SK-N-SH (cell line): ENCODE results near the gene GUCY2D. TPM values are rescaled to one million over a fixed set of nuclear protein-coding genes. Genes with fewer than 3 reads are reported as not detected.

Experiments used
- CTCF ChIA-PET: fragments of 300-600, 350-600 bp; formaldehyde crosslinking; extraction: SDS; loops from one replicate; lab custom pipeline; 2021; lab: Yijun Ruan, JAX
- POLR2A ChIA-PET: fragments of 350-600 bp; sonication (Branson Sonifier 250); formaldehyde crosslinking; extraction: SDS; loops from one replicate; lab custom pipeline; 2020; ENCODE audit warnings: antibody characterized with exemption, inconsistent platforms; lab: Yijun Ruan, JAX
- DNase-seq: peaks from one replicate; pipeline ENCODE4 v3.0.0; 2012
- H2AFZ ChIP-seq: fragments of 200-600 bp; sonication (generic); 2 replicates; pipeline ENCODE4 v1.8.1; 2016; ENCODE audit warnings: antibody characterized with exemption, mild to moderate bottlenecking, low read depth
- H3F3A ChIP-seq: fragments of 200-600 bp; sonication (generic); replicated peaks from 2 replicates; pipeline ENCODE3; 2016; ENCODE audit warnings: antibody characterized with exemption, mild to moderate bottlenecking; ENCODE audit not compliant: insufficient read depth
- H3K27ac ChIP-seq, 2 experiments: fragments of 200-500 bp in 1 of 2; fragments of 200-600 bp in 1 of 2; sonication (Bioruptor generic) in 1 of 2; sonication (generic), shearing (Covaris generic) in 1 of 2; 2 replicates each; pipeline versions ENCODE4 v1.5.1 to v1.6.1; 2014 to 2016; ENCODE audit warnings: low read depth in 2 of 2, inconsistent platforms in 1 of 2, low read length in 1 of 2, mild to moderate bottlenecking in 1 of 2, mixed read lengths in 1 of 2
- H3K27me3 ChIP-seq: fragments of 200-600 bp; sonication (generic), shearing (Covaris generic); 2 replicates; pipeline ENCODE4 v1.6.1; 2016; ENCODE audit warnings: mixed run types; ENCODE audit not compliant: insufficient read depth
- H3K36me3 ChIP-seq, 2 experiments: fragments of 200-500 bp in 1 of 2; fragments of 200-600 bp in 1 of 2; sonication (Bioruptor generic) in 1 of 2; sonication (generic) in 1 of 2; replicated peaks in 1 of 2; 2 replicates each; pipeline versions ENCODE3 to v1.5.1; 2014 to 2016; ENCODE audit warnings: low read length in 1 of 2, mild to moderate bottlenecking in 1 of 2; ENCODE audit not compliant: insufficient read depth in 2 of 2, control insufficient read depth in 1 of 2
- H3K4me1 ChIP-seq, 2 experiments: fragments of 200-500 bp in 1 of 2; fragments of 200-600 bp in 1 of 2; sonication (Bioruptor generic) in 1 of 2; sonication (generic), shearing (Covaris generic) in 1 of 2; 2 replicates each; pipeline versions ENCODE4 v1.5.1 to v1.6.1; 2014 to 2016; ENCODE audit warnings: low read depth in 1 of 2, low read length in 1 of 2, mixed run types in 1 of 2; ENCODE audit not compliant: insufficient read depth in 2 of 2, control insufficient read depth in 1 of 2
- H3K4me2 ChIP-seq: fragments of 200-600 bp; sonication (generic), shearing (Covaris generic); 2 replicates; pipeline ENCODE4 v1.6.1; 2017; ENCODE audit warnings: mixed run types
- H3K4me3 ChIP-seq, 2 experiments: fragments of 200-500 bp in 1 of 2; fragments of 200-600 bp in 1 of 2; sonication (Bioruptor generic) in 1 of 2; sonication (generic), shearing (Covaris generic) in 1 of 2; 2 replicates each; pipeline versions ENCODE4 v1.5.1 to v1.8.1; 2014 to 2016; ENCODE audit warnings: low read depth in 2 of 2, inconsistent platforms in 1 of 2, low read length in 1 of 2, mild to moderate bottlenecking in 1 of 2, mixed read lengths in 1 of 2, moderate library complexity in 1 of 2
- H3K79me2 ChIP-seq: fragments of 200-600 bp; sonication (generic); 2 replicates; pipeline ENCODE4 v1.8.1; 2017; ENCODE audit warnings: mild to moderate bottlenecking; ENCODE audit not compliant: insufficient read depth
- H3K9ac ChIP-seq: fragments of 200-600 bp; sonication (generic); 2 replicates; pipeline ENCODE4 v1.6.1; 2017; ENCODE audit warnings: mixed run types
- H3K9me2 ChIP-seq: fragments of 200-600 bp; sonication (generic); 2 replicates; pipeline ENCODE4 v1.6.1; 2017; ENCODE audit warnings: mixed run types
- H3K9me3 ChIP-seq: fragments of 200-600 bp; sonication (generic); 2 replicates; pipeline ENCODE4 v1.6.1; 2017; ENCODE audit warnings: mixed run types, mild to moderate bottlenecking, moderate library complexity
- H4K20me1 ChIP-seq: fragments of 200-600 bp; sonication (generic); 2 replicates; pipeline ENCODE4 v1.6.1; 2017; ENCODE audit warnings: mild to moderate bottlenecking, mixed run types; ENCODE audit not compliant: insufficient read depth
- EZH2phosphoT487 ChIP-seq: fragments of 200-600 bp; sonication (generic); IDR thresholded peaks from 2 replicates; pipeline ENCODE4 v1.6.1; 2017; ENCODE audit warnings: low read depth, mixed run types, mild to moderate bottlenecking, antibody characterized with exemption, moderate library complexity, borderline replicate concordance
- FOSL2 ChIP-seq: IDR thresholded peaks from 2 replicates; pipeline ENCODE4 v1.4.0; 2012; ENCODE audit warnings: low read depth, mild to moderate bottlenecking, moderate library complexity, borderline replicate concordance
- MEF2A ChIP-seq: IDR thresholded peaks from 2 replicates; pipeline ENCODE4 v1.4.0; 2012; ENCODE audit warnings: low read depth, borderline replicate concordance
- NFIC ChIP-seq: IDR thresholded peaks from 2 replicates; pipeline ENCODE4 v1.4.0; 2012; ENCODE audit warnings: borderline replicate concordance
- NRF1 ChIP-seq: IDR thresholded peaks from 2 replicates; pipeline ENCODE4 v1.6.1; 2012; ENCODE audit warnings: low read depth, mild to moderate bottlenecking, low read length
- POLR2AphosphoS5 ChIP-seq: IDR thresholded peaks from 2 replicates; pipeline ENCODE4 v1.6.1; 2012; ENCODE audit warnings: low read depth, low read length
- RAD21 ChIP-seq: IDR thresholded peaks from 2 replicates; pipeline ENCODE4 v1.6.1; 2012; ENCODE audit warnings: mild to moderate bottlenecking, low read length
- RXRA ChIP-seq: IDR thresholded peaks from 2 replicates; pipeline ENCODE4 v1.4.0; 2012; ENCODE audit warnings: low read depth, mild to moderate bottlenecking, borderline replicate concordance
- TCF12 ChIP-seq: IDR thresholded peaks from 2 replicates; pipeline ENCODE4 v1.4.0; 2012
- YY1 ChIP-seq: IDR thresholded peaks from 2 replicates; pipeline ENCODE4 v1.4.0; 2012; ENCODE audit warnings: low read depth, mild to moderate bottlenecking
- WGBS: methylation state at CpG from one replicate; pipeline ENCODE4 v1.1.6; 2017; ENCODE audit warnings: low lambda C conversion rate; 5-methylcytosine and 5-hydroxymethylcytosine counted together
- polyA plus RNA-seq, 3 experiments: library from polyadenylated mRNA; depleted of rRNA; stranded (reverse); fragments of >200 nt; gene quantifications; 2 replicates each; pipeline ENCODE4 v1.2.3, GENCODE V29; 2012
- TF ChIP-seq, protein P1 (sequence below): IDR thresholded peaks from 2 replicates; pipeline ENCODE4; 2012
- TF ChIP-seq, protein P2 (sequence below): IDR thresholded peaks from 2 replicates; pipeline ENCODE4 v1.4.0; 2012; ENCODE audit warnings: low read depth
- TF ChIP-seq, protein P3 (sequence below): IDR thresholded peaks from 2 replicates; pipeline ENCODE4 v1.4.0; 2012; ENCODE audit warnings: low read depth, borderline replicate concordance

Gene GUCY2D
- polyA plus RNA-seq, 1 of the 3 experiments (the other 2 are of a cell fraction): not detected

DNA sequence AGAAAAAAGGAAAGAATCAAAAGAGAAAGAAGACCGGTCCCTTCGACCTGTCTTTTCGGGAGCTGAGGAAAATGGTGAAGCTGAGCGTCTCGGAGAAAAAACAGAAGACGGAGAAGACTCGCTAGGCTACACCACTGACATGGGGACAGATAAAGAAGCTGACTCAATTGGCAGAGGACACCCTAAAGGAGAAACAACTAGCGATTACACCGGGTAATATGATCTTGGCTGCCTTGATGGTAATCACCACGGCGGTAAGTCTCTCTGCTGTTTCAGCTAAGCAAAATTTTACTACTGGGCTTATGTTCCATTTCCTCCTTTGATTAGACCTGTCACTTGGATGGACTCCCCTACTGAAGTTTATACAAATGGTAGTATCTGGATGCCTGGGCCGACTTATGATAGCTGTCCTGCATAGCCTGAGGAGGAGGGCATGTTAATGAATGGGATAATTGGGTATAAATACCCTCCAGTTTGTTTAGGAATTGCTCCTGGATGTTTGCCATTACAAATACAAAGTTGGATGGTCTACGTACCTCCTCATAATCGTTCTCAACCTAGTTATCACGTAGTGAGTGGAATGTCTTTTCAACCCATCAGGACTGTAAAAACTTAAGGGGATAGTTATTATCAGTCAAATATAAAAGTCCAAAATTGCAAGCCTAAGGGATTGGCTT lies 60.5 kb downstream of the GUCY2D start:
- no peaks in the 10 kb centered on the region for H3K36me3 ChIP-seq
- no peak for DNase-seq
- H4K20me1 ChIP-seq: no peaks in the 10 kb centered on the region
- H3K4me2 ChIP-seq: peak overlapping the region; percentile 64
- TF ChIP-seq, protein P1, sequence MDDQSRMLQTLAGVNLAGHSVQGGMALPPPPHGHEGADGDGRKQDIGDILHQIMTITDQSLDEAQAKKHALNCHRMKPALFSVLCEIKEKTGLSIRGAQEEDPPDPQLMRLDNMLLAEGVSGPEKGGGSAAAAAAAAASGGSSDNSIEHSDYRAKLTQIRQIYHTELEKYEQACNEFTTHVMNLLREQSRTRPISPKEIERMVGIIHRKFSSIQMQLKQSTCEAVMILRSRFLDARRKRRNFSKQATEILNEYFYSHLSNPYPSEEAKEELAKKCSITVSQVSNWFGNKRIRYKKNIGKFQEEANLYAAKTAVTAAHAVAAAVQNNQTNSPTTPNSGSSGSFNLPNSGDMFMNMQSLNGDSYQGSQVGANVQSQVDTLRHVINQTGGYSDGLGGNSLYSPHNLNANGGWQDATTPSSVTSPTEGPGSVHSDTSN: no peak
- TF ChIP-seq NFIC (no peak), EZH2phosphoT487 (no peak), POLR2AphosphoS5 (no peak), MEF2A (no peak), RXRA (no peak), FOSL2 (no peak), RAD21 (no peak), NRF1 (no peak), TCF12 (no peak), YY1 (no peak)
- TF ChIP-seq, protein P2, sequence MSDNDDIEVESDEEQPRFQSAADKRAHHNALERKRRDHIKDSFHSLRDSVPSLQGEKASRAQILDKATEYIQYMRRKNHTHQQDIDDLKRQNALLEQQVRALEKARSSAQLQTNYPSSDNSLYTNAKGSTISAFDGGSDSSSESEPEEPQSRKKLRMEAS: no peak
- TF ChIP-seq, protein P3, sequence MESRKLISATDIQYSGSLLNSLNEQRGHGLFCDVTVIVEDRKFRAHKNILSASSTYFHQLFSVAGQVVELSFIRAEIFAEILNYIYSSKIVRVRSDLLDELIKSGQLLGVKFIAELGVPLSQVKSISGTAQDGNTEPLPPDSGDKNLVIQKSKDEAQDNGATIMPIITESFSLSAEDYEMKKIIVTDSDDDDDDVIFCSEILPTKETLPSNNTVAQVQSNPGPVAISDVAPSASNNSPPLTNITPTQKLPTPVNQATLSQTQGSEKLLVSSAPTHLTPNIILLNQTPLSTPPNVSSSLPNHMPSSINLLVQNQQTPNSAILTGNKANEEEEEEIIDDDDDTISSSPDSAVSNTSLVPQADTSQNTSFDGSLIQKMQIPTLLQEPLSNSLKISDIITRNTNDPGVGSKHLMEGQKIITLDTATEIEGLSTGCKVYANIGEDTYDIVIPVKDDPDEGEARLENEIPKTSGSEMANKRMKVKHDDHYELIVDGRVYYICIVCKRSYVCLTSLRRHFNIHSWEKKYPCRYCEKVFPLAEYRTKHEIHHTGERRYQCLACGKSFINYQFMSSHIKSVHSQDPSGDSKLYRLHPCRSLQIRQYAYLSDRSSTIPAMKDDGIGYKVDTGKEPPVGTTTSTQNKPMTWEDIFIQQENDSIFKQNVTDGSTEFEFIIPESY: no peak
- TF ChIP-seq, all 33 proteins: peak for 0
- Histone ChIP-seq H3K27ac (no peak overlapping the region), H2AFZ (no peak overlapping the region), H3K4me1 (peaks cover 4 to 6% of the 10 kb centered on the region in 2 experiments; a peak in 2 of 4 replicates), H3K79me2 (no peaks in the 10 kb centered on the region), H3F3A (no peaks in the 10 kb centered on the region), H3K9me3 (no peaks in the 10 kb centered on the region), H3K4me3 (peak overlapping the region in 1 of 2 experiments; percentile 31; a peak in 1 of 4 replicates), H3K9ac (no peak overlapping the region), H3K27me3 (peaks cover 71% of the 10 kb centered on the region), H3K9me2 (no peaks in the 10 kb centered on the region)
- POLR2A ChIA-PET: no interaction called here
- 12% methylated on average over 15 of the region's 15 CpGs for WGBS
- CTCF ChIA-PET: interaction anchor here (0.9 to 8.9 kb wide), 11 partner anchors 11 to 238 kb away, joined by 3 to 390 read pairs (median 28); partner anchors contain the start of genes ALOX12B and ALOXE3
